OCI-M1 (cell line): Measurements from ENCODE around the gene METTL9.
"Not testable (repeated sequence)": the region's sequence is repeated elsewhere in the genome, so short reads cannot be mapped to it uniquely, and the experiment has no call there.

ENCODE experiments used
- DNase-seq: peaks from one replicate; lab custom pipeline; 2025; lab: John Stamatoyannopoulos, UW

METTL9 gene

DNA sequence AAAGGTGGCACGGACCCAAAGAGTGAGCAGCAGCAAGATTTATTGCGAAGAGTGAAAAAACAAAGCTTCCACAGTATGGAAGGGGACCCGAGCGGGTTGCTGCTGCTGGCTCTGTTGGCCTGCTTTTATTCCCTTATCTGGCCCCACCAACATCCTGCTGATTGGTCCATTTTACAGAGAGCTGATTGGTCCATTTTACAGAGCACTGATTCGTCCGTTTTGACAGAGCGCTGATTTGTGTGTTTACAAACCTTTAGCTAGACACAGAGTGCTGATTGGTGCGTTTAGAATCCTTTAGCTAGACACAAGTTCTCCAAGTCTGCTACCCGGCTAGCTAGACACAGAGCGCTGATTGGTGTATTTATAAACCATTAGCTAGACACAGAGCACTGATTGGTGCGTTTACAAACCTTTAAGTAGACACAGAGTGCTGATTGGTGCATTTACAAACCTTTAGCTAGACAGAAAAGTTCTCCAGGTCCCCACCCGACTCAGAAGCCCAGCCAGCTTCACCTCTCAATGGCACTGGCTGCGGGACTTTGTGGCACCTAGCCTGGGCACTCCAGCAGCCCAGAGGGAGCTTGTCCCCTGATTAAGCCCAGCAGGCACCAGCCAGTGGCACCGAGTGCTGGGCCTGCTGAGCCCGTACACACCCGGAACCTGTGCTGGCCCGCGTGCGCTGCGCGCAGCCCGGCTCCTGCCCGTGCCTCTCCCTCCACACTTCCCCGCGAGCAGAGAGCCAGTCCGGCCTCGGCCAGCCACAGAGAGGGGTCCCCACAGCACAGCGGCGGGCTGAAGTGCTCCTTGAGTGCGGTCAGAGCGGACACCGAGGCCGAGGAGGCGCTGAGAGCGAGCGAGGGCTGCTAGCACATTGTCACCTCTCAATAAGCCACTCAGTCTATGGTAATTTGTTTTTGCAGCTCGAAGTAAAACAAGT is 37.9 kb downstream of the METTL9 start:
- DNase-seq, result no peak

DNA sequence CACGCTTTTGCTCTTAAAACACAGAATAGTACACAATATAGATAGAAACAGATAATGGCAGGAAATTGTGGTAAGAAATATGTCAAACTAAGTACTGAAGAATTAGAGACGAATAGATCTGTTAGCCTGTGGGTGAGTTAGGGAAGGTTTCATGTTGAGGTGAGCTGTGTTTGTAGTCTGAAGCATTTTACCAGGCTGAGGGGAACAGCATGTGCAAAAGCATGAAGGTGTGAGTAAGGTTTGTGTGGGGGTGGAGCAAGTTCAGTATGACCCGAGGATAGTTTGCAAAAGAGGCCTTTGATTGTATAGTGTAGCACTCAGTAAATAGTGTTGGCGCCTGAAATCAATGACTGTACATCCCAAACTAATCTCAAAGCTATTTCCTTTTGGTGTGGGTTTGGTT is 39.2 kb downstream of the METTL9 start:
- no peak for DNase-seq

DNA sequence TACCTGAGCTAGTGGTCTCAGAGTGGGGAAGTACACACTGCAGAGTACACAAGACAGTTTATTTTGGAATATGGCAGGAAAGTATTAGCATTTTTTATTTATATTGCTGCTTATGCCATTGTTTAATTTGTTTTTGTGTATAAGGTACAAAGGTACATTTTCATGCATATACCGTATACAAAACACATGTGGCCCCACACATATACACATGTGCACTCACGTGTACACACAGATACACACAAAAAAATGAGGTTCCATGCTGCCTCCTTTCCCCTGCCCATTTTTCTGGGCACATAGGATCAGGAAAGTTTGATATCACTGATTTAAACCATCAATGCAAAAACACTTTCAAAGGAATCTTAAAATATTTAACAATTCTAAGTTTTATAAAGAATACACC is 40.1 kb downstream of the METTL9 start:
- no peak for DNase-seq

DNA sequence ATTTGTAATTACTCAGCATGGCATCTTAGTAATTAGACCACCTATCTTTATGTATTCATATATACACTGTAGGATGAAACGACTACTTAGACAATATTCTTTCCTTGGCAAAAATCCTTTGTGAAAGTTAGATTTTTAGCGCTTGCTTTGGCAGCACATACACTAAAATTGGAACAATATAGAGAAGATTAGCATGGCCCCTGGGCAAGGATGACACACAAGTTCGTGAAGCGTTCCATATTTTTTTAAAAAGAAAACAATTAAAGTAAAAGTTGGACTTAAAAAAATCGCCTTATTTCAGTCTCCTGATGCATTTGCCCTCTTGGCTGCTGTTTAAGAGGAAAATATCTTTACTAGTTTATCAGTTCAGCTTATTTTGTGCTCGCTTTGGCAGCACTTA is 42.5 kb downstream of the METTL9 start:
- no peak for DNase-seq

DNA sequence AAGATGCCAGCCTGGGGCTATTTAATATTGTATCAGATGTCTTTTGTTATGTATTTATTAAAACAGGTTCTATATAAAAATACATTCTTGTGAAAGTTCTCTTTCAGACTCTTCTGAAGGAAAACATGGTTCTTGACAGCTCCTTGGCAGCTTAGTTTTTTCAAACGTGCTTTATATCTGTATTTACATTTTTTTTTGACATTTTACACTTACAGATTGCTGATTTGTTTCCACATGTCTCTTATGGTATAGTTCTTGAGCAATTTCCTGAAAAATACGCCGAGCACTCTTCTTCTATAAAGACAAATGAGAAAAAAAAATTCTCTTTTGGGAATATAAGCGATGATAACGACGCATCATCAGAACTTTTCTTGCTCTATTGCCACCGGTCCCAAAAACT is 43.5 kb downstream of the METTL9 start:
- DNase-seq, result no peak

DNA sequence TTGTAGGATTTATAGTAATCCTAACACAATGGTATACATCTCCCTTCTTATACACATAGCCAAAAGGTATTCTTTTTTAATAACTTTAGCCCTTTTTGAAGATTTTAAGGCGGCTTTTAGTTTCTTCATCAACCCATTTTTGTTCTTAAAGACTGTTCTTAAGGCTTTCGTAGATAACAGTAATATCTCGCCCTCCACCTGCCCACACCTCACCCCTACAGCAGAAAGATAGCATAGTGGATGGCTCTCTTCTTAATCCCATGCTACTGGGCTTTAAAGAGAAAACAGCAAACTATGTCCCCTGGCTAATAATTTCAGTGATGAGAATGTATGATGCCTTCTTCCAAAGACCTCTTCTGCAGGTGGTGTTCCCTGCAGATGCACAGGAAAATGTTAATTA is 44.4 kb downstream of the METTL9 start:
- no peak for DNase-seq

DNA sequence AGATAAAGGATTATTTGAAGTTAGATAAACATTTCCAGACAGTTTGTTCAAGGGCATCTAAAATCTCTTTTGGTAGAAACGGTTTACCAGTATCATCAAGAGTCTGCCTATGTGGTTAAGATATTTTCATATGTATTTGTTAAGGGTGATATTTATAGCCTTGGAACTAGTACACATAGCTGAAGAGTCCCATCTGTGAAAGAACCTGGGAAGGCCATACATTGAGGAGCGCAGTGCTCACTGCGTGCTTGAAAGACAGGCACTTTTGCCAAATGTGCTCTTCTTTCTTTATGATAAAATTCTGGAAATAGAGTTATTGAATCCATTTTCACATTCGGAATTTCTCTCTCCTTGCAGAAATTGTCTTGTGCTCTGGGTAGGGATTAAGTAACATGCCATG is 45.3 kb downstream of the METTL9 start:
- DNase-seq, result no peak

DNA sequence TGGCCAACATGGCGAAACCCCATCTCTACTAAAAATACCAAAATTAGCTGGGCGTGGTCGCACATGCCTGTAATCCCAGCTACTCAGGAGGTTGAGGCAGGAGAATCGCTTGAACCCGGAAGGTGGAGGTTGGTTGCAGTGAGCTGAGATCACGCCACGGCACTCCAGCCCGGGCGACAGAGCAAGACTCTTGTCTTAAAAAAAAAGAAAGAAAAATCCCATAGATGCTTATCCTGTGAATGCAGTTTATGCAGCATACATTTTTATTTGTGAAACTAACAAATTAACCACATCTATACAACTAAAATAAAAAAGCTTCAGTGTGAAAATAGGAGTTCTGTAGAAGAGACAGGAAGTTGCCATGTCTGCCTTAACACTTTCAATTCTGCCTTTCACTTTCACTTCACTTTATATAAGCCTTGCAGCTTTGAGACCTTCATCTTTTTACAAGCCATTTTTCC is 45.9 kb downstream of the METTL9 start:
- DNase-seq, result peak; percentile 79

DNA sequence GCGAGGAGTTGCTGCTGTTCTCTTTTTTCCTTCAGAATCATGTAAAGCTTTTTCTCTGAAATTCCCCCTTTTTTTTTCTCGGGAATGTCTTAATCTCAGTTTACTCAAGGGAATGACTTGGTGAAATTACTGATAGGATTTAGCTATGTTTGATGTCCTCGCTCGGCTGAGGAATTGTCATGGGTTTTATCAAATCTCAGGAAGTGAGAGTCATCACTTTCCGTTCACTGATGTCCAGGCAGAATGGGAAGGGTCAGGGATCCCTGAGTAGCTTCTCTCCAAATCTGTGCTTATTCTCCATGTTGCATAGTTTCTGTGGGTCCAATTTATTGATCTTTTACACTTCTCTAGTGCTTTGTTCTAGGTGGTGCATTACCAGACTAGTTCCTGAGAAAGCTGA is 46.7 kb downstream of the METTL9 start:
- no peak for DNase-seq

DNA sequence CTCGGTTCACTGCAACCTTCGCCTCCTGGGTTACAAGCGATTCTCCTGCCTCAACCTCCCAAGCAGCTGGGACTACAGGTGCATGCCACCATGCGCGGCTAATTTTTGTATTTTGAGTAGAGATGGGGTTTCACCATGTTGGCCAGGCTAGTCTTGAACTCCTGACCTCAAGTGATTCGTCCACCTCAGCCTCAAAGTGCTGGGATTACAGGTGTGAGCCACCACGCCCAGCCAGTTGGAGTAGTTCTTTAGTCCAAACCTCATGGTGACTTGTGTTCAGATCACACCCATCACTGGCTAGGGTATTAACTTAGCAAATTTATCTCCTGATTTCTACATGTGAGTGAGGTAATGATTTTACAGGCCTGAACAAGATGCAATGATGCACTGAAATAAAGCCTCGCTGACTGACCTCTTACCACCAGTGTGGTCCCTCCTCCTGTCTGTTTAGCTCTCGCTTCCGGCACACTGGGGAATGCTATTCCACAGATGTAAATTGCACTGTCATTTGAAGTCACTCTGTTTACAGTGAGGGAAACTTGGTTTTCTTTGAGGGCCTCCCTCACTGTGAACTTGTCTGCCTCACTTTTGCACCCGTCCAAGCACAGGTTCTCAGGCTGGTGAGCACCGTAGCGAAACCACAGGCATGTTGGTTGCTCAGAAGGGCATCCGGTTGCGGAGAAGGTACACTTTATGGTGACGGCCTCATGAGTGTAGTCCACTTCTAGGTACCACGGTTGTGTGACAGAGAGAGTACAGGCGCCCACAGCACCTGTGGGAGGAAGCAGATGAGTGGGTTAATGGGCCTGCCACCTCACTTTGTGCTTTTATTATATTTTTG is 47.6 kb downstream of the METTL9 start:
- DNase-seq, result no peak

DNA sequence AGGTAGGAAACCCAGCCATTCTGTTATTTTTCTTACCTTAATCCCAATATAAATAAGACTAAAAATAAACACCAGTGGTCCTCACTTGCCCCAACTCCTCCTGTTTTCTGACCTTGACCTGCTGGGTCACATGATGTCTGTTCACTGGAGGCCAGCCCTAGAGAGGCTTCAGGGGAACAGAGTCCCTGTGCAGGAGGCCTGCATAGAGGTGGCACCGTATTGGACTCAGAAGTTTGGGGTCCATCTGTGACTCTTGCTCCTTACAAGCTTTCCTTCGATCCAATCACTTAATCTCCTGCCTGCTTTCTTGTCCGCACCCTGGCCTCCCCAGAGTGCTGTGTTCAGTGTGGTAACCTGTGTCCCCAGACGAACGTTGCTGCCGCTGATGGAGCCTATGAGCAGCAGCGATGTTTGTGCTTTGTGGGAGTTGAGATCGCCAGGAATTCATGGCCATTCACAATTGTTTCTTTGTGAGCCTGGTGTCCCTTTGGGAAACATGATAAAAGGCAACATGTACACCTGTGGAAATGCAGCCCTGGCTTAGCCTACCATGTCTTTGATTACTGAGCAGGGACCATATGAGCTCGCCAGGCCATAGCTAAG is 48.3 kb downstream of the METTL9 start:
- no peak for DNase-seq

DNA sequence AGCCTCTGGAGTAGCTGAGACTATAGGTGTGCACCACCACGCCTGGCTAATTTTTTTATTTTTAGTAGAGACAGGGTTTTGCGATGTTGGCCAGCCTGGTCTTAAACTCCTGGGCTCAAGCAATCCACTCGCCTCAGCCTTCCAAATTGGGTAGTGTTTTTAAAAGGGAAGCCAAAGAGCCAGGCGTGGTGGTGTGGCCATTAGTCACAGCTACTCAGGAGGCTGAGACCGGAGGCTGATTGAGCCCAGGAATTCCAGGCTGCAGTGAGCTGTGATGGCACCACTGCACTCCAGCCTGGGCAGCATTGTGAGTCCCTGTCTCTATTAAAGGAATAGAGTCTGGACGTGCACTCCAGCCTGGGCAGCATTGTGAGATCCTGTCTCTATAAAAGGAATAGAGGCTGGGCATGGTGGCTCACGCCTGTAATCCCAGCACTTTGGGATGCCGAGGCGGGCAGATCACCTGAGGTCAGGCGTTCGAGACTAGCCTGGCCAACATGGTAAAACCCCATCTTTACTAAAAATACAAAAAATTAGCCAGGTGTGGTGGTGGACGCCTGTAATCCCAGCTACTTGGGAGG is 50.5 kb downstream of the METTL9 start:
- DNase-seq, result not testable (repeated sequence)

DNA sequence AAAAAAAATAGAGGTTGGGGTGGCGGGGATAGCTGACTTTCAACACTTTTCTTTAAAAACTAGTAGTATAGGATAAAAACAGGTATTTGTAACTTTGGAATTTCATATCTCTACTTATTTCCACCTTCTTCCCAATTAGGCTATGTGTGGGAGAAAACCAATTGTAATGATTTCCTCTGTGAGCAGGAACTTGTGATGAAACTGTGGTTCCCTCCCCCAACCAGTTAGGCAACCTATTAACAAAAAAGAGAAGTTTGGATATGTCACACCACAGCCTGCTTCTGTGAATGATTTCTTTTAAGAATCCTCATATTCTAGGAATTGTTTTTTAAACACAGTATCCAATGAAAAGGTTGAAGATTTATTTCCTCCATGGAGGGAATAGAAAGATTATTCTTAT is 51.1 kb downstream of the METTL9 start:
- DNase-seq, result peak; percentile 86

DNA sequence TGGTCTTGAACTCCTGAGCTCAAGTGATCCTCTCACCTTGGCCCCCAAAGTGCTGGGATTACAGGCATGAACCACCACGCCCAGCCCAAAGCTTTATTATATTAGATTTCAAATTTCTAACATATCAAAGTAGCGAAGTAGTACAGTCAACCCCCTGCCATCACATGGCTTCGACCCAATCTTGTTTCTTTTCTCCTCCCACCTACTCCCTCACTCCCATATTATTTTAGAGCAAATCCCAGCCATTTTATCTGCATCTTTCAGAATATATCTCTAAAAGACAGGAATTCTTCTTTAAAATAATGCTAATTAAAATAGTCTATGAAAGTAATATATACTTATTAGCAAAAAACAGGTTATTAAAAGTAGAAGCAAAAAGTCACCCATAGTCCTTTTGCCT is 52.1 kb downstream of the METTL9 start:
- DNase-seq, result no peak

DNA sequence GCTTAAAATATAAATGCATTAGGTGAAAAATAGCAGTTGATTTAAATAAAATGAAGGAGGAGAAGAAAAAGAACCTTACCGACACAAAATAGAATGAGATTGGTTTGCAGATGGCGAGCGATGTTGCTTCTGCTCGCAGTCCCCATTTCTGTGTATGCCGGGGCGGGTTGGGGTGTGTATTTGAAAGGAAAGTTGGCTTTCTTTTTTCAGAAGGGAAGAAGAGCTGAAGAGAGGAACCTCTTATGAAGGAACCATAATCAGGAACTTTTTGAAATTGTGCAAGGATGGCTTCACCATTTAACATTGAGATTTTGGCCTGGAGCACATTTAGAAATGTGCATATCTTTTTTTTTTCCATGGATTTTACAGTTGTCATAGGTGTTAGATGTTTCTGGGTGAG is 53.1 kb downstream of the METTL9 start, which contains the start of gene IGSF6:
TSS of gene IGSF6 (minus strand) at position 156 of the 400 bp plus-strand sequence. CDS start at position 146, 10 bp downstream.
- no peak for DNase-seq

DNA sequence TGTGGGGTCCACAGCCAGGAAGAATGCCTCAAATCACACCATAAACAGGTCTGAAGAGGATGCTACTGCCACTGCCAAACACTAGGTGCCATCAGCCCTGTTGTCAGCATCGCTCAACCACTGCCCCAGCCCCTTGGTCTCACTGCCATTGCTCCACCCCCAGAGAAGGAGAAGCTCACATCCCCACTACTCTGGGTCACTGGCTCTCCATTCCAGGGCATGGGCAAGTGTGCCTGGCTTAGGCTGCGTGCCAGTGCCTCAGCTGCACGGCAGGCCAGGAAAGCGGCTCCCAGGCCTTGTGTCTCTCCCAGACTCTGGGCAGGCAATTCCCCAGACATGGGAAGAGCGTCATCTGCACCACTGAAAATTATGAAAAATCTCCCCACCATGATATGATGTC is 54.2 kb downstream of the METTL9 start:
- no peak for DNase-seq

DNA sequence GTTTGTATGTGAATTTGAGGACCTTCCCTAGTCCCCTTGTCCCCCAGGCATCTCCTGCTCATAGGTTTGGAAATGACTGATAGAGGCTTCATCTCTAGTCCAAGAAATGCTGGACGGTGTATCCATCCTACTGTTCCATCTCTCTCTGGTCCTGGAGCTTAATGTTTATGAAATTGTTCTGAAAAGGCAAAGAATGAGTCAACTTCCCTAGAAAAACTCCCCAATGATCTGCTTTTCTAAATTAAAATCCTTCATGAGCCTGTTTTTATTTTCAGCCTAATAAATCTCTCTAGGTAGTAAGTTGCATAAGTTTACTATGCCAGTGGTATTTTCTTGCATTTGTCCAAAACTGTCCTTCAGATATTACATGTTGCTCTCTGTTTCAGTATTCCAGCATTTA is 55.1 kb downstream of the METTL9 start:
- no peak for DNase-seq

DNA sequence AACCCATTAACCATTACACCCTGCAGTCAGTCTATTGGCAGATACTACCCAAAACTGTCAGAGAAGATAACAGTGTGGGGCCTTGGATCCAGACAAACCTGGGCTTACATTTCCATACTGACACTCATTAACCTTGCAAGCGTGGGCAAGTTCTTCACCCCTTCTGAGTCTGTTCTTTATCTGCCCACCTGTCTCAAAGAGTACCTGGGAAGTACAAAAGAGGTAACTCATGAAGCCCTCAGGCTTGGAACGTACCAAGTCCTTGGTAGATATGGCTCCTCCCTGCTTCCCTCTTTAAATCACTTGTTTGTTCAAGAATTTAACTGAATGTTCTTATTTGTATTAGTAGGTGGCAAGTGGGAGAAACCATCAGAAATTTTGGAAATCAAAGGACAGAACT is 55.5 kb downstream of the METTL9 start:
- DNase-seq, result no peak

DNA sequence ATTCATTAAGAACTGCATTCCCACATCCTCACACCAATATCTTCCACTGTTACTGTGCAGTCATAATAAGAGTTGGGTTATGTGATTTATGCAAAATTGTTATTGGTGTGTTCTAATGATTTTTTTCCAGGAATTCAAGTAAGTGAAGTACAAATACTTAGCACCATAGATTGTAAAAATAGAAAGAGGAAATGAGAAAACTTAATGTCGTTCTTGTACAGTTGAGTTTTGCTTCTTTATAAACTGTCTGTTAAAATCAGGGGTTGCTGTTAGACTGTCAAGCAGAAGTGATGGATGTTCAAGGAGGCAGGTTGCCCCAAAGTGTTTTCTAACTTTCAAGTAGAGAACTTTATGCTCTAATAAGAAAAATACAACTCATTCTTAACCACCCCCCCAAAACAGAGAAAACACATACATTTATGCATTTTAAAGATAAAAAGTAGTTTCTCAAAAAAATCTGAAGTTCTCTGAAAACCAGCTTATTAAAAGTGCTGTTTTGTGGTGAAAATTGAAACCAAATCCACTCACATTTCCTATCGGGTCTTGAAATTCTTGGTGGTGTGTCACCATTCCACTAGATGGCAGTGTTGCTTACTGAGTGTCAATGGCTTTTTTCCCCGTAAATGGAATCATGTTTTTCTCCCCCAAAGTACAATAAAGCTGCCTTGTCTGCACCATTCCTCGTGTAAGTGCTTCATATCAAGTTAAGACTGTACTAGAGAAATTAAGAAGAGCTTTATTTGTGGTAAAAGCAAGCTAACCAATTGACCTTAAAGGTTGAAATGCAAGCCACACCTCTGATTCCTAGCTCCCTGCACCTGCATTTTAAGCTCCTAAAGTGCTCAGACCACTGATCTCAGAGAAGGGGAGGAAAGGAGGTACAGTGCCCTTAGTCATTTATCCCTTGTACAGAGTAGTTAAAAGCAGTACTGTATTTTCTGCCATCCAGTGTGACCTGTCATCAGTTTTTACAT is 57.7 kb downstream of the METTL9 start:
- DNase-seq, result peak; percentile 80

DNA sequence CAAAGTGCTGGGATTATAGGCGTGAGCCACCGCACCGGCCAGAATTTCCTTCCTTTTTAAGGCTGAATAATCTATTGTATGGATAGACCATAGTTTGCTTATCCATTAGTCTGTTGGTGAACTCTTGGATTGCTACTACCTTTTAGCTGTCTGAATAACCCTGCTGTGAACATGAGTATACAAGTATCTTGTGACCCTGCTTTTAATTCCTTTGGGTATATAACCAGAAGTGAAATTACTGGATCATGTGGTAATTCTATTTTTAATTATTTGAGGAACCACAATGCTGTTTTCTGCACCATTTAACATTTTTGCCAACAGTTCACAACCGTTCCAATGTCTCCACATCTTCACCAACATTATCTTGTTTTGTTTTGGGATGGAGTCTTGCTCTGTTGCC is 59.7 kb downstream of the METTL9 start:
- DNase-seq, result no peak
